Cerebellar nuclear complex (tissue), 1 donor: ENCODE data around the gene CRYZL1.

ENCODE experiments used
- DNase-seq, 2 experiments: peaks; one replicate each; lab custom pipeline; 2025; lab: John Stamatoyannopoulos, UW

CRYZL1 gene

DNA sequence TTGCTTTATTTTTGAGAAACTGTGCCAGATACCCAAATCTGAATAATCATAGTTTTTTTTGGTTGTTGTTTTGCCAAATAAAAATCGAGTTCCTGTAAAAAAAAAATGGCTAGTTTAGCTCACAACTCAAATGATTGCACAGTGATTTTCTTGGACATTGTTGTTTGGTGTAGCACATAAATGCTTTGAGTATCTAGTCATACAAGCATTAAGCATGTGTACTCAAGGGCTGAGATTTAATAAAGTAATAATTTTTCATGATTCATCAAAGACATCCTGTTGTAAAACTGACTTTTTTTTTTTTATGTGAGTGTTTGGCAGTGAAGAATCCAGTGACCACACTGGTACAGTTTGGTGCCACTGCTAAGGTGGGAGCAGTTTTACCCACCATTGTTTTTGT is 19.6 kb upstream of the CRYZL1 start:
- DNase-seq, result no peak

DNA sequence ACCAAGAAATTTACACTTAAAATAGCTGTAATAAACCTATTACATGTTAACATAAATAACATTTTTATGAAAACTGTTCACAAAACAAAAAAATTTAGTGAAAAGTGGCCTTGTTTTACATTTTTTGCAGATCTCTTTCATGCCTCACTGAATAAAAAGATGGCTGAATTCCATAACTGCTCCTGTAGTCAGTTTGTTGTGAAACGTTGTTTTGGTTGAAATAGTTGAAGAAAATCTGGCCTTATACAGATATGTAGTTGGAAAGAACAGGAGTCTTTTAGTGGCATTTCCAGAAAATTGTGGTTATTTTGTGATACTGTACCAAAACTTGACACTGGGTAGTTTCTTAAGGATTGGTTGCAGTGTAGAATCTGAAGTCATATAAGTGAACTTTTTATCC is 18.9 kb upstream of the CRYZL1 start:
- DNase-seq, result no peak

DNA sequence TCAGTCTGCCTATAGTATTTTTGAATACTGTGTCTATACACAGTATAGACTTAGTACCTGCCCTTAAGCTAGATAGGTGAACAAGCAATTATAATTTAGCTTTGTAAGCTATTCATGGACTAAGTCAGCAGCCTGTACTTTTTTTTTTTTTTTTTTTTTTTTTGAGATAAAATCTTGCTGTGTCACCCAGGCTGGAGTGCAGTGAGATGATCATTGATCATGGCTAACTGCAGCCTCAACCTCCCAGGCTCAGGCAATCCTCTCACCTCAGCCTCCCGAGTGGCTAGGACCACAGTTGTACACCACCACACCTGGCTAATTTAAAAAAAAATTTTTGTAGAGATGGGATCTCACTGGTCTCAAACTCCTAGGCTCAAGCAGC is 18.0 kb upstream of the CRYZL1 start:
- no peak for DNase-seq

DNA sequence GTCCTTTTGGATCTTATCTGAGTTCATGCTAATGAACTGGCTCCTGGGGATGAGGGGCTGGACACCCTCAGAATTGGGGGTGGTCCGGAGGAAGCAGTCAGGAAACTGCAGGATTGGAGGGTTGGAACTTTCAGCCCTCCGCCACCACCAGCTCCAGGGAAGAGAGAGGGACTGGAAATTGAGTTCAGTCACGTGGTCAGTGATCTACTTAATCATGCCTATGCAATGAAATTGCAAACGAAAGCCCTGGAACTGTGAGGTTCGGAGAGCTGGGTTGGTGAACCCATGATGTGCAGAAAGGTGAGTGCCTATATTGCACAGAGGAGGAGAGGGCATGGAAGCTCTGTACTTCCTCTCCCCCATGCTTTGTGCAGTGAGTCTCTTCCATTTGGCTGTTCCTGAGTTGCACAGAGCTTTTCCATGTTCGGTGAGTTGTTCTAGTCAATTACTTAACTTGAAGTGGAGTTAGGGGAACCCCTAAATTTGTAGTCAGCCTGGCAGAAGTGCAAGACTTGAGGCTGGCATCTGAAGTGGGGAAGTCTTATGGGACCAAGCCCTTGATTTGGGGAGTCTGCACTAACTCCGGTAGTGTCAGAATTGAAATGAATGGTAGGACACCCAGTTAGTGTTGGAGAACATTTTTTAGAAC is 17.5 kb upstream of the CRYZL1 start:
- no peak for DNase-seq

DNA sequence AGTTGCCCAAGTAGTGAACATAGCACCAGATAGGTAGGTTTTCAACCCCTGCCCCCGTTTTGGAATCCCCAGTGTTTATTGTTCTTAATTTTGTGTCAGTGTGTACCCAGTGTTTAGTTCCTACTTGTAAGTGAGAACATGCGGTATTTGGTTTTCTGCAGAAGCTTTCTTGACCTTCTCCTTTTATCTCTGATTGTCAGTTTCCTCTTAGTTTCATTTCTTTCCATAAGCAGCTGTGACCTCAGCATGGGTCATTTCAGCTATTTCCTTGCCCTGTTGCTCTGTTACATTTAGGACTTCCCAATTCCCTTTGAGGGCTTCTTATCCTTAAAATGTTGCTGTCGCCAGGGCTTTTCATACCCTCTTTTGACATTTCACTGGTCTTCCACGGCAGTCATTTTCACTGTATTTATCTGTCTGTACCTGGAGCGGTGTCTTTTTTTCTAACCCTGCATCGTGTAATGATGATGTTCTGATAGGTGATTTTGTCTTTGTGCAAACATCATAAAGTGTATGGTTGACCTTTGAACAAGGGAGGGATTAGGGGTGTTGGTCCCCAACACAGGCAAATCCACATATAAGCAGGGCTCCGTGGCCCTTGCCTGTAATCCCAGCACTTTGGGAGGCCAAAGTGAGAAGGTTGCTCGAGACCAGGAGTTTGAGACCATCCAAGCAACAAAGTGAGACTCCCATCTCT is 15.7 kb upstream of the CRYZL1 start:
- DNase-seq, result no peak

DNA sequence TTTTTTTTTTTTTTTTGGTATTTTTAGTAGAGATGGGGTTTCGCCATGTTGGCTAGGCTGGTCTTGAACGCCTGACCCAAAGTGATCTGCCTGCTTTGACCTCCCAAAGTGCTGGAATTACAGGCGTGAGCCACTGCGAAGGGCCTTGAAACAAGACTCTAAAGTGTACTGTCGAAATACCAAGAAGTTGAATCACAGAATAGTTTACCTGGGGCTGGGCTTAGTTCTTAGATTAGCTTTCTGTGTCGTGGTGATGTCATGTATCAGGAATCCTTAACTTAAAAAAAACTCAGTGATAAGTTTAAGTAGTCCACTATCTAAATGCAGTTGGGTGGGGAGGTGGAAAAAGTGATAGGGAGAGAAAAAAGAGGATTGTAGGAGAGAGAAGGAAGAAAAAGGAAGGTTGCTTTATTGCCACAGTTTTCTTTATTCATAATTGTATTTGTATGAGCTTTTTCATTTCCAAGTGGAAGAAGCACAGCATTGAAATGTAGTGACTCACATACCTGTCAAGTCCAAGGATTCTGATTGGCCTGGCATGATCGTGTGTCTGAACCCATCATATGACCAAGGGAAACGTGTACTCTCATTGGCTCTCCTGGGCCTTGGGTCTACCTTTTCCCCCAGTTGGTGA is 14.2 kb upstream of the CRYZL1 start:
- DNase-seq, result no peak

DNA sequence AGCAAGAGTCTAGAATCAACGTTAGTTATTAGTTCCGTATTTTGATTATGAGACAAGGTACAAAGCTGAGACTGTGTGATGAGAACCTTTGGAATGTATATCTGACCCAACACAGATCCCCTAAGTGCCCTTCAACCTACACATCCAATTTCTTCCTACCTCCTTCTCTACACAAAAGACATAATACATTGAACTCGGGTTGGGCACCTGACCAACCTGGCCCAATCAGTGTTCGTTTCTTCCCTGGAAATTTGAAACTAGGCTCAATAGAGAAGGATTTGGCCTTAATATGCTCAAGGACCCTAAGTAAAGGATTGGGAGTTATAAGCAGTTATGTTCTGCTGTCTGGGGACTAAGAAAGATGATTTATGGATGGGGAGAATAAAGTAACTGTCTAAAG is 12.9 kb upstream of the CRYZL1 start:
- no peak for DNase-seq

DNA sequence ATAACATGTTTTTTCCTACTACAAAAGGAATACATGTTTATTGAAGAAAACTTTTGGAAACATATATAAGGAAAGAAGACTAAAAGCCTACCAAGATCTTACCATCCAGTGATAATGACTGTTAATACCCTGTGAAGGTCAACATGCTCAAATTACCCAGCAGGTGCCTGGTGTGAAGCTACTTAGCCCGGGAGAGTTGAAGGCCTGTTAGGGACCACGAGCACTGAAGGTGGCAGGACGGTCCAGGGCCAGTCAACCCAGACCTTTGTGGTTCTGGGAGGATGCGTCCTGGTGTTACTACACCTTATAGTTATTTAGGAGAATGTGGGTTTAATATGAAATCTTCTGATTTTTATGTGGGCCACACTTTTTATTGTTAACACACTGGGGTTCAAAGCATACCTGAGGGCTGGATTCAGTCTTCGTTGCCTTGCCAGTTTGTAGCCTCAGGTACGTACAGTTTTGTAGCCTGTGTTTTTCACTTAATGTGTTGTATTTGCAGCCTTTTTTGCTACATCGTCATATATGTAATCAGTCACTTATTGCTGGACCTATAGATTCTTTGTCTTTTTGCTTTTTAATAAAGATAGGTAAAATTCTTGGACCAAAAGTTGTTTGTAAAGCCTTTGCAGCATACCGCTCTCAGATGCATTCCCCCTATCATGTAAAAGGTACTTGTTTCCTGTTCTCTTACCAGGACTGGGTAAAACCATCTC is 10.6 kb upstream of the CRYZL1 start:
- no peak for DNase-seq

DNA sequence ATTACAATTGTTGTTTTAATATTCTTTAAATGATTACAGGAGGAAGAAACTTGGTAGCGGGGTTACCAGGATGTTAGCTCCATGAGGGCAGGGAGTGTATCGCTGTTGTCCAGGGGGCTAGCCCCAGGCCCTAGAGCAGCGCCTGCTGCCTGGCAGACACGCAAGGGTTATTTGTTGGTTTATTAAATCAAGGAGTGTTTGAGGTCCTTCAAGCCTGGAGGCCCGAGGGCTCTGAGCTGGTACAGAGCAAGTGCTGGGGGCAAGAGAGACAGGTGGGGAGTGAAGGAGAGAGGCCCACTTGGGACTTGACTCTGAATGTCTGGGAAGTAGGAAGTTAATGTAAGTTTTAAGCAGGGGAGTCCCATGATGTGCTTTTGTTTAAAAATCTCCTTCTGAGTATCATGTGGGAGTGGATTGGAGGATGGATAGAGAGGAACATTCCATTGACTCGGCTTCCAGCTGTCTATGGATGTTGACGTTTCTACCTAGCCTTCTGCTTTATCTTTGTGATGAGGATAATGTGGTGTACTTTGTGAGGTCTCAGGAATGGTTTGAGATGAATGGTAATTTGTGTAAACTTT is 9.5 kb upstream of the CRYZL1 start:
- no peak for DNase-seq

DNA sequence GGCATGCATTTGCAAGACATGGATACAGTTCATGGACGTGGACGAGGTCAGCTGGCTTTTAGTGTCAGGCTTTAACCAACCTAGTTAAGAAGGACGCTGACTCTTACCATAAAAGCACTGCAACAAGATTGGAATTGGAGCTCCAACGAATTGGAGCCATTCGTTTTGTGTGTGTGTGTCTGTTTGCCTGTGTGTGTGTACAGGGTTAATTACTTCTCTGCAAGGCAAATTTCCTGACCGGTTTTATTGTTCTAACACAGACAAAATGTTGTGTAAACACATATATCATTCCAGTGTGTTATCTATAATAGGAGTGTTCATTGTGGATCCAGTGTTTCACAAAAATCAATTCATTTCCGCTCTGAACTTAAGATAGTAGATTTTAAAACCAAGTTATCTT is 8.7 kb upstream of the CRYZL1 start:
- DNase-seq, result no peak

DNA sequence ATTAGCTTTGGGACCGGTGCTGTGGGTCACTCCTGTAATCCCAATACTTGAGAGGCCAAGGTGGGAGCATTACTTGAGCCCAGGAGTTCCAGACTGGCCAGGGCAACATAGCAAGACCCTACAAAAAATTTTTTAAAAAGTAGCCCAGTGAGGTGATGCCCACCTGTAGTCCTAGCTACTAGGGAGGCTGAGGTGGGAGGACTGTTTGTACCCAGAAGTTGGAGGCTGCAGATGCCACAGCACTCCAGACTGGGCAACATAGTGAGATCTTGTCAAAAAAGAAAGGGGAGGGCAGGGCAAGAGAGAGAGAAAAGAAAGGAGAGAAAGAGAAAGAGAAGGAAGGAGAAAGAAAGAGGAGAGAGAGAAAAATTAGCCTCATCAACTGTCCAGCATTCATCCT is 7.0 kb upstream of the CRYZL1 start:
- no peak for DNase-seq

DNA sequence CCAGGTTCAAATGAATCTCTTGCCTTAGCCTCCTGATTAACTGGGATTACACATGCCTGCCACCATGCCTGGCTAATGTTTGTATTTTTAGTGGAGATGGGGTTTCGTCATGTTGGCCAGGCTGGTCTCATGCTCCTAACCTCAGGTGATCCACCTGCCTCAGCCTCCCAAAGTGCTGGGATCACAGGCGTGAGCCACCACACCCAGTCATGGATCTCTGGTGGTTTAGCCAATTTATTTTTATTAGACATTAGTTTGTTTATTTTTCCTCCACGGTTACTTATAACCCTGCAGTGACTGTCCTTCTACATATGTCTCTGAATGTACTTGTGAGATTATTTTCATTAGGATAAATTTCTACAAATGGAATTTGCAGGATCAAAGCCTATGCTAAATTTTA is 6.0 kb upstream of the CRYZL1 start:
- DNase-seq, result no peak

DNA sequence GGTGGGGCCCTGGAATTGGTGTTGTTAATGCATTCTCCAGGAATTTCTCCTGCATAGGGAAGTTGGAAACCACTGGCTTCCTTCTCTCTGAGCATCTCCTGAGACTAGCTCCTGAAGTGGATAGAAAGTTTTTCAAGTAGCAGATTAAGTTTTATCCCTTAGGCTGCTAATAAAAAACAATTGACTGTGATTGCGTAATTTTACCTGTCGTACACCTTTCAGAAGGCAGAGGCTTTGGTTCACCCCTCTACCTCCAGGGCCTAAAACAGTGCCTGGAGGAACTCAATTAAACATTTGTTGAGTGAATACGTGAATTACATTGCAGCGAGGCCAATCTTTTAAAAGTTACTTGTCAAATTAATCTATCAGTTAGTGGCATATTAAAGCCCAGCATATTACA is 4.2 kb upstream of the CRYZL1 start:
- DNase-seq, result no peak

DNA sequence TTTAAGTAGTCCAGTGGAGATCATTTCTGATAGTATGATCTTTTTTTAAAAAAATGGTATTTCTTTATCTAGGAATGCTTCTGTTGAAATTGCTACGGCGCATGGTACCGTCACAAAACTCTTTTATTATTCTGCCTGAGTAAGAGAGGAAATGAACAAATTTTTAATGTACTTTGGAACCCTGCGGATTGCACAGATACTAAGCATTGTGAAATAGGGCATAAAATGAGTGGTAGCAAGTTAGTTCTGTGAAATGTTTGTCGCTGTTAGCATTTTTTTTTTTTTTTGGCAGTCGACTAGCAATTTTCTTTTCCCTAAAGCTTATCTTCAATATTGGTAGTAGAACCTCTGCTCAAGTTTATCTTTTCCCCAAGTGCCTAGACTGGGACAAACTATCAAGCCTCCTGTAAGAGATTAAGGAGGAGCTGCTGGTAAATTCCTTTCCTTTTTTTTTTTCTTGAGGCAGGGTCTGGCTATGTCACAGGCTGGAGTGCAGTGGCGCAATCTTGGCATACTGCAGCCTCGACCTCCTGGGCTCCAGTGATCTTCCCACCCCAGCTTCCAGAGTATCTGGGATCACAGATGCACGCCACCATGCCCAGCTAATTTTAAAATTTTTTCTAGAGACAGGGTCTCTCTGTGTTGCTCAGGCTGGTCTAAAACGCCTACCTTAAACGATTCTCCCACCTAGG is 3.0 kb upstream of the CRYZL1 start:
- no peak for DNase-seq

DNA sequence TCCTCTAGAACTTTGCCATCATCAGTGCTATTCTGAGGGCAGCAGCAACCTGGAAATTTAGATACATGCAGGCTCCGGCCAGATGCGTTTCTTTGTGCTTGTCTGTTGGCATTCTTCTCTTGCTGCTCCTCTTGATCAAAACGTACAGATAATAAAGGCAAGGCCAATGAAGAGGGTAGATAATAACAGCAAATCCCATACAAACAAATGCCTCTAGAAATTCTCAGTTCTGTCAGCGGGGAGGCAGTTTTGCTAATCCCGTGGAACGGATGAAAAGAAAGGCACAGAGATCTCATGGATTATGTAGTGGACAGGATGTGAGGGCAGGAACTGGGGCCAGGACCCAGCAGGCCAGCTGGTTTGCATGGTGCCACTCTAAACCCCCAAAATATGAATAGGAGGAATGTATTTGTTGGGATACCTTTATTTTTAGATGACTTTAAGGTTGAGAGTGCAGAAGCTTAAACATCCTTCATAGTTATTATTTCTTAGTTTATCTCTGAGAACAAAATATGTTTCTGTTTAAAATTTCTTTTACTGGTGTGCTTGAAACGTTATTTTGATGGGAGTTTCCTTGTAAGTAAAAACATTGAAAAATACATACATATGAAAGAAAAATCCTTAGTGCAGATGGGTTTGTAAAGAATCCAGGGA is 2.2 kb upstream of the CRYZL1 start:
- peak in 1 of 2 experiments; percentile 3 for DNase-seq

DNA sequence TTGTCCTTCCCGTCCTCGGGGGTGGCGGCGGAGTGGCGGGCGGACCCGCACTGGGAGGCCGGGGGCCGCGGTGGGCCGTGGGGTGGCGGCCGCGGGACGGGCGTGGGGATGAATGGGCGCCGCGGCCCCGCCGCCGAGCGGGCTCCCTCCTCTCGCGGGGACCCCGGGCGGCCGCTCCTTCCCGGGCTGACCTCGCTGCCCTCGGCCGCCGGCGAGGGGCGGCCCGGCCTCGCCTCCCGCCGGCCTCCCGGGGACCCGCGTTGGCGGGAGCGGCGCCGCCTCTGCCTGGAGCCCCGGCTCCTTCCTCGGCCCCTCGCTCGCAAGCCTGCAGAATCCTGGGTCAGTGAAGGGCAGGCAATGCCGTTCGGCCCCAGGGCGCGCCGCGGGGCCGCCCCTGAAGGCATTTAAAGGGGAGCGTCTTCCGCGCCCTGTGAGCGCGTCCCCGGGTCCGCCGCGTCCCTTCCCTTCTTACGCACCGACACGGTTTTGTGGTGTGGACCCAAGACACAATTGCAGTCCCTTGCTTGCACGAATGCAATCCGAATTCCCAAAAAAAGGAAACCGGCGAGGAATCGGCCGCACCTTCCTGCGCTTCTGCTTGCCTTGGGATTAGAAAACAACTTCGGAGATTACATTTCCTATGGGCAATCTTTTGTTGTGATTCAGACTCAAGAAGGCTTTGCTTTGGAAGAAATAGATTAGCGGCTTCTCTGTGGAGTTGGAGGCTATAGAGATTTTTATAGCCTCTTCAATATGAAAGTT is 1.5 kb upstream of the CRYZL1 start:
- DNase-seq, result no peak

DNA sequence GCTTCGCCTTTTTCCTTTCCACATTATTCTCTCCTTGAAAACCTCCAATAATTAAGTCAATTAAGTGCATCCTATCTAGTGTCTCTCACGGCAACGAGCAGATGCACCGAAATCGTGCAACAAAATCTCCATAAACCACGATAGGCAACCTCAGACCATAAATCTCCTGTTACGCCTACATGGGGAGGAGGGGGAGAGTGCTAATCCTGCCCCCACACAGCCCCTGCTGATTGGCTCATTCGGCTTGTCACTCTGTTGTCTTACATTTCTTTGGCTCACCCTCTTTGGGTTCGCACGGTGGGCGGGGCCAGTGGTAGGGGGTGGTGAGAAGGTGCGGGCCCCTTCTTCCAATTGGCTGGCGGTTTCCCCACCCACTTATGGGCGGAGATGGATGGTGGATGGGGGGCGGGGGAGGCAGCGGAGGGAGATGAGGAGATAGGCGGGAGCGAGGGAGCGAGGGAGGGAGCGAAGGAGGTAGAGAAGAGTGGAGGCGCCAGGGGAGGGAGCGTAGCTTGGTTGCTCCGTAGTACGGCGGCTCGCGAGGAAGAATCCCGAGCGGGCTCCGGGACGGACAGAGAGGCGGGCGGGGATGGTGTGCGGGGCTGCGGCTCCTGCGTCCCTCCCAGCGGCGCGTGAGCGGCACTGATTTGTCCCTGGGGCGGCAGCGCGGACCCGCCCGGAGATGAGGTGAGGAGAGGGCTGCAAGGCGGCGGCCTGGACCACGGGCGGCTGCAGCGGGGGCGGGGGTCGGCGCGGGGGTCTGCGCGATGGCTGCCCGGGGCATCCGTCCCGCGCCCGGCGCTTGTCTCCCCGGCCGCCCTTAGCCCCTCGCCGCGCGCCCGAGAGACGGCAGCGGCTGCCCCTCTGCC is 720 bp upstream of the CRYZL1 start, which contains the start of gene ITSN1:
ITSN1 (plus strand) TSS at position 475 of the 869 bp plus-strand sequence. CDS start 76,328 bp downstream, outside the sequence.
- peak; percentile 99 for DNase-seq

DNA sequence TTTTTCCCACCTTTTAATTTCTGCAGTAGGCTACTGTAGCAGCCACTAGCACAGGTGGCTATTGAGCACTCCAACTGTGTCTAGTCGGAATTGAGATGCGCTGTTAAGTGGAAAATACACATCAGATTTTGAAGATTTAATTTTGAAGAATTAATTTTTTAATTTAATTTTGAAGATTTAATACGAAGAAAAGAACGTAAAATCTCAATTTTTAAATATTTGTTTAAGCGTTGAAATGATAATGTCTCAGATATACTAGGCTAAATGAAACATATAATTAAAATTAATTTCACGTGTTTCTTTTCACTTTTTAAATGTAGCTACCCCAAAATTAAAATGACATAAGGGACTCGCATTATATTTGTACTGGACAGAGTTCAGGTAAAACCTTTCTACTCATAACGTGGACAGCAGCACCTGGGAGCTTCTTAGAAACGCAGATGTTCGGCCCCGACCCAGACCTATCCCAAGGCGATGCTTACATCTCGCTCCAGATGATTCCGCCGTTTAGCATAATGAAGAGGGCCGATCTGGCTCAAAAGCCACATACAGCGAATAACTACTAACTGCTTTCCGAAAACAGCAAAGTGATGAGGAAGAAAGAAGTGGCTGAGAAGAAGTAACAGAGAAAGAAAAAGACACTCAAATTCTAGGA is 717 bp downstream of the CRYZL1 start:
- DNase-seq, result no peak

DNA sequence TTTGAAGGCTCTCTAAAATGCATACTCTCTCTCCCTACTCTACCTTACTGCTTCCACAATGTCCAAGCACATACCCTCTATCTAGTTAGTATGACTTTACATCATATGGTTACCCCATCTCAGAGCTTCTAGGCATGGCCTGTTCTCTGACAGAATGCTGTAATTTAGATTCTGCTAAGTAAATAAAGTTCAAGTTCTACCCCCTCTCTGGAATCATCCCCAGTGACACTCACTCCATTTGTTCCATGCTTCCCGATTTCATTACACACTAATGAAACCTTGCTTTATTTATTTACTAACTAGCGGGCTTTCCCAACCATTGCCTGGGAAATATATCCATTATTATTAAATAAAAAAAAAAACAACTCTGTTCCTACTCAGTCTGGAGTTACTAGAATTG is 7.3 kb downstream of the CRYZL1 start:
- DNase-seq, result no peak
